ENCODE data around the gene PTTG1.

DNA sequence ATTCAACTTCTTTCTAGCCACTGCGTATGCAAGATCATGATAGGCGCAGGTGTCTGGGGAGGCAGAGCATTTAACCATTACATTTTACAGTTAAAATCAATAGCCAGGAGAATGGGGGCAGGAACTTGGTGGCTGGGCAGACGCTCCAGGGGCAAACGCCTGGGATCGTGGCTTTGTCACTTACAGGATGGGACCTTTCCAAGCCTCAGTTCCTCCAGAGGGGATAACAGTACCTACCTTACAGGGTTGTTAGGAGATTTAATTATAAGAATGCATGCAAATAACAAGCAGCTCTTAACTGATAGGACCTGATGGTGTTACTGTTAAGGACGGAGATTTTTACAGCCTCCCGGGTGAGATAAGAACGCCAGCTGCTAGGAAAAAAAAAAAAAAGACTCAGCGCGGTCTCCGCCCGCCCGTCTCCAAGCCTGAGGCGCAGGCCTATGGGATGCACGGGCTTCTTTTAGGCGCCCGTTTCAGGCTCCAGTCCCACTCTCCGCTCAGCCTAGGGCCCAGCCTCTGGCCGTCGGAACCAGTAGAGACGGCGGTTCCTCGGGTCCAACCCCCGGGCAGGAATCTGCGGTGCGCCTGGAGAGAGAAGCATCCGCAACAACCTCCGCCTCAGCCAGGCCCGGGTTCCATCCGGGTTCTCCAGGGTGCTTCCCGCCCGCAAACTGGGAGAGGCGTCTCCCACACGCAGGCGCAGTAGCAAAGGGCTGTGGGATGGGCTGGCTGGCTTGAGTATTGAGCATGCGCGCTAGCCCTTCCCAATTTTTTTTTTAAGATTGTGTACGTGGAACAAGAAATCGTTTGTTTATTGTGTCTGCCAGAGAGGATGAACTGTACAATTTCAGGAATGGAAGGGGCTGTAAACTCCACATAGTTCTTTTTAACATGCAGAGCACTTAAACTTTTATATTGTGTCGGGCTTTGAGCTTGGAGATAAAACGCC lies 22.0 kb upstream of the PTTG1 start, which contains the start of gene FAM200C:
- TF ChIP-seq, protein P1, sequence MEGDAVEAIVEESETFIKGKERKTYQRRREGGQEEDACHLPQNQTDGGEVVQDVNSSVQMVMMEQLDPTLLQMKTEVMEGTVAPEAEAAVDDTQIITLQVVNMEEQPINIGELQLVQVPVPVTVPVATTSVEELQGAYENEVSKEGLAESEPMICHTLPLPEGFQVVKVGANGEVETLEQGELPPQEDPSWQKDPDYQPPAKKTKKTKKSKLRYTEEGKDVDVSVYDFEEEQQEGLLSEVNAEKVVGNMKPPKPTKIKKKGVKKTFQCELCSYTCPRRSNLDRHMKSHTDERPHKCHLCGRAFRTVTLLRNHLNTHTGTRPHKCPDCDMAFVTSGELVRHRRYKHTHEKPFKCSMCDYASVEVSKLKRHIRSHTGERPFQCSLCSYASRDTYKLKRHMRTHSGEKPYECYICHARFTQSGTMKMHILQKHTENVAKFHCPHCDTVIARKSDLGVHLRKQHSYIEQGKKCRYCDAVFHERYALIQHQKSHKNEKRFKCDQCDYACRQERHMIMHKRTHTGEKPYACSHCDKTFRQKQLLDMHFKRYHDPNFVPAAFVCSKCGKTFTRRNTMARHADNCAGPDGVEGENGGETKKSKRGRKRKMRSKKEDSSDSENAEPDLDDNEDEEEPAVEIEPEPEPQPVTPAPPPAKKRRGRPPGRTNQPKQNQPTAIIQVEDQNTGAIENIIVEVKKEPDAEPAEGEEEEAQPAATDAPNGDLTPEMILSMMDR (conservative IDR thresholded peaks at IDR 0.05) = no peak
- no peak for TF ChIP-seq EZH2 (IDR thresholded peaks at IDR 0.05; ENCODE audit: low read depth)

Data from PC-9 (cell line).